Cardiac fibroblast (primary cell): Measurements from ENCODE around the gene CHAD.
"Not testable (repeated sequence)": the region's sequence is repeated elsewhere in the genome, so short reads cannot be mapped to it uniquely, and the experiment has no call there.

Experiments
- DNase-seq, 2 donors: peaks; one replicate each; pipeline versions ENCODE4 v3.0.0 to v3.0.0-alpha.2; 2010; ENCODE audit warnings: low read depth in 2 of 2
- H3K4me3 ChIP-seq, 2 donors: replicated peaks in 1 of 2; 1 replicate in 1 of 2; 2 replicates in 1 of 2; pipeline ENCODE4 v1.5.1; 2011; ENCODE audit warnings: low read depth in 2 of 2, low read length in 2 of 2, mild to moderate bottlenecking in 2 of 2, moderate library complexity in 1 of 2
- TF ChIP-seq, protein P1 (sequence below): IDR thresholded peaks from one replicate; pipeline ENCODE4 v1.5.1; 2011; ENCODE audit warnings: low read depth, mild to moderate bottlenecking, low read length, inconsistent platforms

The CHAD gene

DNA sequence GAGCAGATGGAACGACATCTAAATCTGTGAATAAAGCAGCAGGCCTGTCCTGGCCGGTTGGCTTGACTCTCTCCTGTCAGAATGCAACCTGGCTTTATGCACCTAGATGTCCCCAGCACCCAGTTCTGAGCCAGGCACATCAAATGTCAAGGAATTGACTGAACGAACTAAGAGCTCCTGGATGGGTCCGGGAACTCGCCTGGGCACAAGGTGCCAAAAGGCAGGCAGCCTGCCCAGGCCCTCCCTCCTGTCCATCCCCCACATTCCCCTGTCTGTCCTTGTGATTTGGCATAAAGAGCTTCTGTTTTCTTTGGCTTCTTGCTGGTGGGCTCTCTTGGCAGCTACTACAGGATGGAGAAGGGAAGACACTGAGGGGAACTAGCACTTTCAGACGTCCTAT, 5.8 kb upstream of the CHAD start:
- TF ChIP-seq, protein P1, sequence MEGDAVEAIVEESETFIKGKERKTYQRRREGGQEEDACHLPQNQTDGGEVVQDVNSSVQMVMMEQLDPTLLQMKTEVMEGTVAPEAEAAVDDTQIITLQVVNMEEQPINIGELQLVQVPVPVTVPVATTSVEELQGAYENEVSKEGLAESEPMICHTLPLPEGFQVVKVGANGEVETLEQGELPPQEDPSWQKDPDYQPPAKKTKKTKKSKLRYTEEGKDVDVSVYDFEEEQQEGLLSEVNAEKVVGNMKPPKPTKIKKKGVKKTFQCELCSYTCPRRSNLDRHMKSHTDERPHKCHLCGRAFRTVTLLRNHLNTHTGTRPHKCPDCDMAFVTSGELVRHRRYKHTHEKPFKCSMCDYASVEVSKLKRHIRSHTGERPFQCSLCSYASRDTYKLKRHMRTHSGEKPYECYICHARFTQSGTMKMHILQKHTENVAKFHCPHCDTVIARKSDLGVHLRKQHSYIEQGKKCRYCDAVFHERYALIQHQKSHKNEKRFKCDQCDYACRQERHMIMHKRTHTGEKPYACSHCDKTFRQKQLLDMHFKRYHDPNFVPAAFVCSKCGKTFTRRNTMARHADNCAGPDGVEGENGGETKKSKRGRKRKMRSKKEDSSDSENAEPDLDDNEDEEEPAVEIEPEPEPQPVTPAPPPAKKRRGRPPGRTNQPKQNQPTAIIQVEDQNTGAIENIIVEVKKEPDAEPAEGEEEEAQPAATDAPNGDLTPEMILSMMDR: no peak
- DNase-seq: no peak
- H3K4me3 ChIP-seq: no peak overlapping the region

DNA sequence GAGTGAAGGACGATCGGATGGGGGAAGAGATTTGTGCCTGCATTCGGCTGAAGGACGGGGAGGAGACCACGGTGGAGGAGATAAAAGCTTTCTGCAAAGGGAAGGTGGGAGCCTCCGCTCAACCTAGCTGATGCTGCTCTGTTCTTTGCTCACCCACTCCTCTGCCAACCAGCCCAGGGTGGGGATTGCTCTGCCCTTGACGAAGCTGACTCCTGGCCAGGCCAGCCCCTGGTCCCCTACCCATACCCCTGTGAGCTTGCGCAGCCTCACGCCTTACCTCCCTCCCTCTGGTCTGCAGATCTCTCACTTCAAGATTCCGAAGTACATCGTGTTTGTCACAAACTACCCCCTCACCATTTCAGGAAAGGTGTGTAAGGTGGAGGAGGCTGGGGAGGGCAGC, 5.2 kb upstream of the CHAD start:
- H3K4me3 ChIP-seq: no peak overlapping the region
- TF ChIP-seq, protein P1: no peak
- no peak for DNase-seq

DNA sequence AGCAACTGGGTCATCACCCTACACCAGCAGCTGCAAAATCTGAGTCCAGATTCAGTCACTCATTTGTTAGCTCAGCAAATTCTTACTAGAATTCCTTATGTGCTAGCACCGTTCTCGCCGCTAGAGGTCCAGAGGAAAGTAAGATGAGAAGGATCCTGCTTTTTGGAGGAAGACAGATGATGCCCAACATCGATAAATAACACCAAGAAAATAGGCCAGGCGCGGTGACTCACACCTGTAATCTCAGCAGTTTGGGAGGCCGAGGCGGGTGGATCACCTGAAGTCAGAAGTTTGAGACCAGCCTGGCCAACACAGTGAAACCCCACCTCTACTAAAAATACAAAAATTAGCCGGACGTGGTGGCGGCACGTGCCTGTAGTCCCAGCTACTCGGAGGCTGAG, 4.1 kb upstream of the CHAD start:
- H3K4me3 ChIP-seq: not testable (repeated sequence)
- peak; percentile 28 to 29 for DNase-seq
- TF ChIP-seq, protein P1: peak; percentile 25

DNA sequence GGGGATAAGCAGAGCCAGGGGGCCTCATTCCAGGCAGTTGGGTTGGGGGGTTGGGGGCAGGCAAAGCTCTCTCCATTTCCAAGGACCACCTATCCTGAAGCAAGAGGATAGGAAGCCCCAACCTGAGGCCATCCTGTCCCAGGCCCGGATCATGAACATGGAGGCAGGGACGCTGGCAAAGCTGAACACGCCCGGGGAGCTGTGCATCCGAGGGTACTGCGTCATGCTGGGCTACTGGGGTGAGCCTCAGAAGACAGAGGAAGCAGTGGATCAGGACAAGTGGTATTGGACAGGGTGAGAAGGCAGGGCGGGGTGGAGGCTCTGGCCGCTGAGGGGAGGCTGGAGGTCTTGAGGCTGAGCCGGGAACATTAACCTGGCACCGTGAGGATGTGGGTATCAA, 3.6 kb upstream of the CHAD start:
- TF ChIP-seq, protein P1: no peak
- no peak overlapping the region for H3K4me3 ChIP-seq
- DNase-seq: no peak

DNA sequence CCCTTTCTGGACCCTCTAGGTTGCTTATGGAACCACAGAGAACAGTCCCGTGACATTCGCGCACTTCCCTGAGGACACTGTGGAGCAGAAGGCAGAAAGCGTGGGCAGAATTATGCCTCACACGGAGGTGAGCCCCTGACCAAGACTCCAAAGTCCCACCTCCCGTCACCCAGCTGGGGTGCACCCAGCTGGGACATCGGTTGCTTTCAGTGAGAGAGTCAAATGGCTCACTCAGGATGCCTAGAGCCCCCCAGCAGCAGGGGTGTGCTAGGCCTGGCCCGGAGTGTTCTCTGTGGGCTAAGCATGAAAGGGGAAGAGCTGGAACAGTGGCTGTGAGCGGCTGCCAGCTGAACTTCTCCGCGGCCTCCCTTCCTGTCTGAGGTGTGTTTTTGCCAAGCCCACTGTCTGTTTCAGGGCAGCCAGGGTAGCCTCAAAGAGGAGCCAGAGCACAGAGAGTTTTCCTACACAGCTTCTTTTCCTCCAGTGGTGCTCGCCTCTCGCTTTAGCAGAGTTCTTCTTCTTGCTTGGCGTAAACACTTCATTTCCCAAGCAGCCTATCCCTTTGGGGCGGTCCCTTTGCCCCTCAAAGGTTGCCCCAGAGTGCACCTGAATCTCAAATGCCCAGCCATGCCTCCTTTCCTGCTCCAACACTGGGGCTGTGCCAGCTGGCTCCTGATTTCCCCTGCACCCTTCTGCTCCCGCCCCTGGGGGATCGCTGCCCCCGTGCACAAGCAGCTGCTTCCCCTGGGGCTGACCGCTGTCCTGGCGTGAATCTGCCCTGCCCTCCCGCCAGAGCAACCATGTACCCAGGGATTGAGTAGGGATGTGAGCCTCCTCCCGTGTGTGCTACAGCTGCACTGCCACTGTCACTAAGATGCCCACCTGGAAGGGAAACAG, 2.6 kb upstream of the CHAD start:
- no peak for DNase-seq
- H3K4me3 ChIP-seq: no peak overlapping the region
- TF ChIP-seq, protein P1: no peak

DNA sequence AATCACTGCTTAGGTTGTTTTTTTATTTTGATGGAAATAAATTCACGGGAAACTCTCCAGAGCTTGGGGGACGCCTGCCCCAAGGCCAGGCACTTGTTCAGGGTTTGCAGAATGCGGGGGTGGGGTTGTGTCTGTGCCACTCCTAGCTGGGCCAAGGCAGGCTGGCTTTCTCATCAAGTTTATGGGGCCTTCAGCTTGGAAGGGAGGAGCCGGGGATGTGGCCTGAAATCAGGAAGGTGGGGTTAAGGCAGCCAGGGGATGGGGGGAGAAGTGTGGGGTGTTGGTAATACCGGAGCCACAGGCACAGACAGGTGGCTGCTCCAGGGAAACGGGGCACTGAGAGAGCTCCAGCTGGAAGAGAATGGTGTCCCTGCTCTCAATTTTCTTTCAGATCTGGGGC, 1.7 kb upstream of the CHAD start:
- H3K4me3 ChIP-seq: no peak overlapping the region
- TF ChIP-seq, protein P1: no peak
- DNase-seq: no peak
